Measurements from ENCODE around the gene SLC6A18. TPM values are rescaled to one million over a fixed set of nuclear protein-coding genes. Genes with fewer than 3 reads are reported as not detected.

SLC6A18 gene
- polyA plus RNA-seq, 1 of the 3 experiments (the other 2 are of a cell fraction), result not detected

DNA sequence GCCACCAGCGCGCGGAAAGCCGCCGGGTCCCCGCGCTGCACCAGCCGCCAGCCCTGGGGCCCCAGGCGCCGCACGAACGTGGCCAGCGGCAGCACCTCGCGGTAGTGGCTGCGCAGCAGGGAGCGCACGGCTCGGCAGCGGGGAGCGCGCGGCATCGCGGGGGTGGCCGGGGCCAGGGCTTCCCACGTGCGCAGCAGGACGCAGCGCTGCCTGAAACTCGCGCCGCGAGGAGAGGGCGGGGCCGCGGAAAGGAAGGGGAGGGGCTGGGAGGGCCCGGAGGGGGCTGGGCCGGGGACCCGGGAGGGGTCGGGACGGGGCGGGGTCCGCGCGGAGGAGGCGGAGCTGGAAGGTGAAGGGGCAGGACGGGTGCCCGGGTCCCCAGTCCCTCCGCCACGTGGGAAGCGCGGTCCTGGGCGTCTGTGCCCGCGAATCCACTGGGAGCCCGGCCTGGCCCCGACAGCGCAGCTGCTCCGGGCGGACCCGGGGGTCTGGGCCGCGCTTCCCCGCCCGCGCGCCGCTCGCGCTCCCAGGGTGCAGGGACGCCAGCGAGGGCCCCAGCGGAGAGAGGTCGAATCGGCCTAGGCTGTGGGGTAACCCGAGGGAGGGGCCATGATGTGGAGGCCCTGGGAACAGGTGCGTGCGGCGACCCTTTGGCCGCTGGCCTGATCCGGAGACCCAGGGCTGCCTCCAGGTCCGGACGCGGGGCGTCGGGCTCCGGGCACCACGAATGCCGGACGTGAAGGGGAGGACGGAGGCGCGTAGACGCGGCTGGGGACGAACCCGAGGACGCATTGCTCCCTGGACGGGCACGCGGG is 69.9 kb downstream of the SLC6A18 start, which contains the start of gene TERT:
TERT (minus strand) TSS at position 234 of the 815 bp plus-strand sequence; CDS start at position 155, 79 bp downstream.
- Histone ChIP-seq H3K9me3 (no peaks in the 10 kb centered on the region), H3K79me2 (ENCODE audit: insufficient read depth) (no peaks in the 10 kb centered on the region), H3K9ac (no peak within 1 kb of the TSS), H3K36me3 (replicated peaks in 1 of 2; ENCODE audit: control insufficient read depth in 1 of 2, insufficient read depth in 2 of 2, low read length in 1 of 2) (no peaks in the 10 kb centered on the region), H4K20me1 (ENCODE audit: insufficient read depth) (no peaks in the 10 kb centered on the region), H2AFZ (ENCODE audit: low read depth) (no peak within 1 kb of the TSS), H3K27me3 (ENCODE audit: insufficient read depth) (peaks cover 33% of the 10 kb centered on the region), H3K9me2 (no peaks in the 10 kb centered on the region), H3K4me2 (peak within 1 kb of the TSS; percentile 55), H3F3A (replicated peaks; ENCODE audit: insufficient read depth) (no peaks in the 10 kb centered on the region), H3K27ac (ENCODE audit: low read depth in 2 of 2, low read length in 1 of 2) (no peak within 1 kb of the TSS; a peak in 1 of 4 replicates), H3K4me3 (ENCODE audit: low read depth in 2 of 2, low read length in 1 of 2) (peak within 1 kb of the TSS; percentile 47 to 56; a peak in 3 of 4 replicates), H3K4me1 (ENCODE audit: control insufficient read depth in 1 of 2, insufficient read depth in 2 of 2, low read depth in 1 of 2, low read length in 1 of 2) (peaks cover 0 to 4% of the 10 kb centered on the region in 2 experiments; a peak in 1 of 4 replicates)
- POLR2A ChIA-PET, result no interaction called here
- peak; percentile 65 for TF ChIP-seq GABPA (IDR thresholded peaks at IDR 0.05; ENCODE audit: low read depth)
- peak; percentile 99 for TF ChIP-seq MXI1 (IDR thresholded peaks at IDR 0.05; ENCODE audit: low read depth, low read length)
- TF ChIP-seq SIN3A (IDR thresholded peaks at IDR 0.05; ENCODE audit: borderline replicate concordance, low read depth, low read length), result peak; percentile 72; the same call in 1 of the 2 replicates
- TF ChIP-seq, protein P1, sequence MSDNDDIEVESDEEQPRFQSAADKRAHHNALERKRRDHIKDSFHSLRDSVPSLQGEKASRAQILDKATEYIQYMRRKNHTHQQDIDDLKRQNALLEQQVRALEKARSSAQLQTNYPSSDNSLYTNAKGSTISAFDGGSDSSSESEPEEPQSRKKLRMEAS (IDR thresholded peaks at IDR 0.05; ENCODE audit: low read depth), result peak; percentile 94
- no peak for TF ChIP-seq TAF1 (IDR thresholded peaks at IDR 0.05; ENCODE audit: borderline replicate concordance, low read depth, low read length)
- DNase-seq, result peak; percentile 94
- 18% methylated on average over 23 of the region's 102 CpGs for WGBS (ENCODE audit: low lambda C conversion rate)
- CTCF ChIA-PET, result interaction anchor here (0.7 to 1.0 kb wide), 2 partner anchors 10 to 371 kb away, joined by 3 read pairs; no protein-coding TSS in a partner anchor

DNA sequence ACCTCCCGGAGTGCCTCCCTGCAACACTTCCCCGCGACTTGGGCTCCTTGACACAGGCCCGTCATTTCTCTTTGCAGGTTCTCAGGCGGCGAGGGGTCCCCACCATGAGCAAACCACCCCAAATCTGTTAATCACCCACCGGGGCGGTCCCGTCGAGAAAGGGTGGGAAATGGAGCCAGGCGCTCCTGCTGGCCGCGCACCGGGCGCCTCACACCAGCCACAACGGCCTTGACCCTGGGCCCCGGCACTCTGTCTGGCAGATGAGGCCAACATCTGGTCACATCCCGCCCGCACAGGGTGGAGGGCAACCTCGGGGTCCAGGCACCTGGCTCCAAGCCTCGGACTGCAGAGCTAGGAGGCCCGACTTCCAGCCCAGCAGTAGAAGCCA is 70.5 kb downstream of the SLC6A18 start:
- Histone ChIP-seq H3K36me3 (replicated peaks in 1 of 2; ENCODE audit: control insufficient read depth in 1 of 2, insufficient read depth in 2 of 2, low read length in 1 of 2) (no peaks in the 10 kb centered on the region), H3K9me2 (no peaks in the 10 kb centered on the region), H3K79me2 (ENCODE audit: insufficient read depth) (no peaks in the 10 kb centered on the region), H3F3A (replicated peaks; ENCODE audit: insufficient read depth) (no peaks in the 10 kb centered on the region), H3K9me3 (no peaks in the 10 kb centered on the region), H3K4me2 (peak overlapping the region; percentile 55; the same call in 1 of the 2 replicates), H3K4me1 (ENCODE audit: control insufficient read depth in 1 of 2, insufficient read depth in 2 of 2, low read depth in 1 of 2, low read length in 1 of 2) (peaks cover 0 to 4% of the 10 kb centered on the region in 2 experiments; a peak in 1 of 4 replicates), H4K20me1 (ENCODE audit: insufficient read depth) (no peaks in the 10 kb centered on the region), H3K9ac (no peak overlapping the region), H3K27me3 (ENCODE audit: insufficient read depth) (peaks cover 39% of the 10 kb centered on the region), H3K4me3 (ENCODE audit: low read depth in 2 of 2, low read length in 1 of 2) (peak overlapping the region; percentile 47 to 56; a peak in 3 of 4 replicates), H2AFZ (ENCODE audit: low read depth) (no peak overlapping the region), H3K27ac (ENCODE audit: low read depth in 2 of 2, low read length in 1 of 2) (no peak overlapping the region)
- 43% methylated on average over 5 of the region's 22 CpGs for WGBS (ENCODE audit: low lambda C conversion rate)
- ChIA-PET CTCF (interaction anchor here (1.0 kb wide), 1 partner anchor 372 kb away, joined by 3 read pairs; no protein-coding TSS in a partner anchor), POLR2A (no interaction called here)
- no peak for DNase-seq
- TF ChIP-seq, protein P2, sequence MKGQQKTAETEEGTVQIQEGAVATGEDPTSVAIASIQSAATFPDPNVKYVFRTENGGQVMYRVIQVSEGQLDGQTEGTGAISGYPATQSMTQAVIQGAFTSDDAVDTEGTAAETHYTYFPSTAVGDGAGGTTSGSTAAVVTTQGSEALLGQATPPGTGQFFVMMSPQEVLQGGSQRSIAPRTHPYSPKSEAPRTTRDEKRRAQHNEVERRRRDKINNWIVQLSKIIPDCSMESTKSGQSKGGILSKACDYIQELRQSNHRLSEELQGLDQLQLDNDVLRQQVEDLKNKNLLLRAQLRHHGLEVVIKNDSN (IDR thresholded peaks at IDR 0.05; ENCODE audit: borderline replicate concordance, low read depth), result no peak
- TF ChIP-seq, protein P3, sequence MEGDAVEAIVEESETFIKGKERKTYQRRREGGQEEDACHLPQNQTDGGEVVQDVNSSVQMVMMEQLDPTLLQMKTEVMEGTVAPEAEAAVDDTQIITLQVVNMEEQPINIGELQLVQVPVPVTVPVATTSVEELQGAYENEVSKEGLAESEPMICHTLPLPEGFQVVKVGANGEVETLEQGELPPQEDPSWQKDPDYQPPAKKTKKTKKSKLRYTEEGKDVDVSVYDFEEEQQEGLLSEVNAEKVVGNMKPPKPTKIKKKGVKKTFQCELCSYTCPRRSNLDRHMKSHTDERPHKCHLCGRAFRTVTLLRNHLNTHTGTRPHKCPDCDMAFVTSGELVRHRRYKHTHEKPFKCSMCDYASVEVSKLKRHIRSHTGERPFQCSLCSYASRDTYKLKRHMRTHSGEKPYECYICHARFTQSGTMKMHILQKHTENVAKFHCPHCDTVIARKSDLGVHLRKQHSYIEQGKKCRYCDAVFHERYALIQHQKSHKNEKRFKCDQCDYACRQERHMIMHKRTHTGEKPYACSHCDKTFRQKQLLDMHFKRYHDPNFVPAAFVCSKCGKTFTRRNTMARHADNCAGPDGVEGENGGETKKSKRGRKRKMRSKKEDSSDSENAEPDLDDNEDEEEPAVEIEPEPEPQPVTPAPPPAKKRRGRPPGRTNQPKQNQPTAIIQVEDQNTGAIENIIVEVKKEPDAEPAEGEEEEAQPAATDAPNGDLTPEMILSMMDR (IDR thresholded peaks at IDR 0.05), result no peak
- TF ChIP-seq FOXJ3 (CRISPR knock-in tag; IDR thresholded peaks at IDR 0.05), result no peak
- no peak for TF ChIP-seq FOXM1 (IDR thresholded peaks at IDR 0.05; ENCODE audit: low read depth)
- TF ChIP-seq, protein P4, sequence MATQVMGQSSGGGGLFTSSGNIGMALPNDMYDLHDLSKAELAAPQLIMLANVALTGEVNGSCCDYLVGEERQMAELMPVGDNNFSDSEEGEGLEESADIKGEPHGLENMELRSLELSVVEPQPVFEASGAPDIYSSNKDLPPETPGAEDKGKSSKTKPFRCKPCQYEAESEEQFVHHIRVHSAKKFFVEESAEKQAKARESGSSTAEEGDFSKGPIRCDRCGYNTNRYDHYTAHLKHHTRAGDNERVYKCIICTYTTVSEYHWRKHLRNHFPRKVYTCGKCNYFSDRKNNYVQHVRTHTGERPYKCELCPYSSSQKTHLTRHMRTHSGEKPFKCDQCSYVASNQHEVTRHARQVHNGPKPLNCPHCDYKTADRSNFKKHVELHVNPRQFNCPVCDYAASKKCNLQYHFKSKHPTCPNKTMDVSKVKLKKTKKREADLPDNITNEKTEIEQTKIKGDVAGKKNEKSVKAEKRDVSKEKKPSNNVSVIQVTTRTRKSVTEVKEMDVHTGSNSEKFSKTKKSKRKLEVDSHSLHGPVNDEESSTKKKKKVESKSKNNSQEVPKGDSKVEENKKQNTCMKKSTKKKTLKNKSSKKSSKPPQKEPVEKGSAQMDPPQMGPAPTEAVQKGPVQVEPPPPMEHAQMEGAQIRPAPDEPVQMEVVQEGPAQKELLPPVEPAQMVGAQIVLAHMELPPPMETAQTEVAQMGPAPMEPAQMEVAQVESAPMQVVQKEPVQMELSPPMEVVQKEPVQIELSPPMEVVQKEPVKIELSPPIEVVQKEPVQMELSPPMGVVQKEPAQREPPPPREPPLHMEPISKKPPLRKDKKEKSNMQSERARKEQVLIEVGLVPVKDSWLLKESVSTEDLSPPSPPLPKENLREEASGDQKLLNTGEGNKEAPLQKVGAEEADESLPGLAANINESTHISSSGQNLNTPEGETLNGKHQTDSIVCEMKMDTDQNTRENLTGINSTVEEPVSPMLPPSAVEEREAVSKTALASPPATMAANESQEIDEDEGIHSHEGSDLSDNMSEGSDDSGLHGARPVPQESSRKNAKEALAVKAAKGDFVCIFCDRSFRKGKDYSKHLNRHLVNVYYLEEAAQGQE (IDR thresholded peaks at IDR 0.05; ENCODE audit: low read depth, low read length), result no peak
- TF ChIP-seq, protein P5, sequence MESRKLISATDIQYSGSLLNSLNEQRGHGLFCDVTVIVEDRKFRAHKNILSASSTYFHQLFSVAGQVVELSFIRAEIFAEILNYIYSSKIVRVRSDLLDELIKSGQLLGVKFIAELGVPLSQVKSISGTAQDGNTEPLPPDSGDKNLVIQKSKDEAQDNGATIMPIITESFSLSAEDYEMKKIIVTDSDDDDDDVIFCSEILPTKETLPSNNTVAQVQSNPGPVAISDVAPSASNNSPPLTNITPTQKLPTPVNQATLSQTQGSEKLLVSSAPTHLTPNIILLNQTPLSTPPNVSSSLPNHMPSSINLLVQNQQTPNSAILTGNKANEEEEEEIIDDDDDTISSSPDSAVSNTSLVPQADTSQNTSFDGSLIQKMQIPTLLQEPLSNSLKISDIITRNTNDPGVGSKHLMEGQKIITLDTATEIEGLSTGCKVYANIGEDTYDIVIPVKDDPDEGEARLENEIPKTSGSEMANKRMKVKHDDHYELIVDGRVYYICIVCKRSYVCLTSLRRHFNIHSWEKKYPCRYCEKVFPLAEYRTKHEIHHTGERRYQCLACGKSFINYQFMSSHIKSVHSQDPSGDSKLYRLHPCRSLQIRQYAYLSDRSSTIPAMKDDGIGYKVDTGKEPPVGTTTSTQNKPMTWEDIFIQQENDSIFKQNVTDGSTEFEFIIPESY (IDR thresholded peaks at IDR 0.05; ENCODE audit: borderline replicate concordance, low read depth), result no peak
- no peak for TF ChIP-seq EP300 (IDR thresholded peaks at IDR 0.05; ENCODE audit: borderline replicate concordance in 1 of 2, low read depth in 1 of 2, low read length in 1 of 2)
- no peak for TF ChIP-seq RCOR1 (IDR thresholded peaks at IDR 0.05; ENCODE audit: low read length)
- TF ChIP-seq SMC3 (IDR thresholded peaks at IDR 0.05; ENCODE audit: low read depth, low read length), result no peak
- TF ChIP-seq GATA2 (CRISPR knock-in tag; IDR thresholded peaks at IDR 0.05), result no peak
- TF ChIP-seq FOSL2 (IDR thresholded peaks at IDR 0.05; ENCODE audit: borderline replicate concordance, low read depth), result no peak
- TF ChIP-seq ELF1 (IDR thresholded peaks at IDR 0.05), result no peak

Data from SK-N-SH (cell line).